HEK293 (cell line): ENCODE data around the gene LACC1.

ENCODE experiments used
- CTCF ChIA-PET: fragments of 350-600 bp; formaldehyde crosslinking; extraction: SDS; loops from one replicate; lab custom pipeline; 2021; ENCODE audit warnings: antibody characterized with exemption; lab: Yijun Ruan, JAX
- POLR2A ChIA-PET: fragments of 300-600 bp; formaldehyde crosslinking; extraction: SDS; loops from one replicate; lab custom pipeline; 2020; ENCODE audit warnings: antibody characterized with exemption, inconsistent platforms; lab: Yijun Ruan, JAX
- H3K27ac ChIP-seq: fragments of 200-500 bp; sonication (Bioruptor generic); 2 replicates; pipeline ENCODE4 v1.5.1; 2014; ENCODE audit warnings: low read depth, low read length, control low read depth, inconsistent platforms; ENCODE audit errors: extremely low read depth
- H3K36me3 ChIP-seq, 2 experiments: fragments of 200-500 bp in 1 of 2; sonication (Bioruptor generic) in 1 of 2; 1 replicate in 1 of 2; 2 replicates in 1 of 2; pipeline ENCODE4 v1.5.1; 2014 to 2017; ENCODE audit warnings: inconsistent platforms in 2 of 2, low read length in 2 of 2; ENCODE audit not compliant: control insufficient read depth in 2 of 2, insufficient read depth in 1 of 2
- H3K4me1 ChIP-seq: fragments of 200-500 bp; sonication (Bioruptor generic); 2 replicates; pipeline ENCODE4 v1.5.1; 2014; ENCODE audit warnings: mild to moderate bottlenecking, low read length, inconsistent platforms; ENCODE audit not compliant: control insufficient read depth, insufficient read depth
- H3K4me3 ChIP-seq: 2 replicates; pipeline ENCODE4 v1.5.1; 2011; ENCODE audit warnings: low read depth, mild to moderate bottlenecking, control low read depth, low read length, moderate library complexity
- H3K9me3 ChIP-seq: fragments of 200-500 bp; sonication (Bioruptor generic); 2 replicates; pipeline ENCODE4 v1.5.1; 2014; ENCODE audit warnings: low read depth, low read length, inconsistent platforms; ENCODE audit not compliant: control insufficient read depth, insufficient read depth
- HOXA7 ChIP-seq: sonication (generic); formaldehyde crosslinking; IDR thresholded peaks from 2 replicates; pipeline ENCODE4 v1.8.1; 2022; ENCODE audit warnings: missing genetic modification reagents, borderline replicate concordance
- HOXC10 ChIP-seq: sonication (generic); formaldehyde crosslinking; IDR thresholded peaks from 2 replicates; pipeline ENCODE4 v1.8.1; 2023; ENCODE audit warnings: mild to moderate bottlenecking, missing genetic modification reagents
- HOXD13 ChIP-seq: sonication (generic); formaldehyde crosslinking; IDR thresholded peaks from 2 replicates; pipeline ENCODE4 v1.8.0; 2022; ENCODE audit warnings: missing genetic modification reagents, borderline replicate concordance
- PRDM1 ChIP-seq: fragments of 450-650 bp; formaldehyde crosslinking; IDR thresholded peaks from 2 replicates; pipeline ENCODE4; 2016; ENCODE audit warnings: missing biosample characterization, missing genetic modification characterization
- PRDM6 ChIP-seq: fragments of 450-650 bp; formaldehyde crosslinking; IDR thresholded peaks from 2 replicates; pipeline ENCODE4 v1.5.1; 2017; ENCODE audit warnings: missing biosample characterization, missing genetic modification characterization
- ZFHX2 ChIP-seq: fragments of 450-650 bp; formaldehyde crosslinking; conservative IDR thresholded peaks from 2 replicates; pipeline ENCODE4 v1.5.1; 2016; ENCODE audit warnings: missing biosample characterization, missing genetic modification characterization
- ZNF112 ChIP-seq: fragments of 450-650 bp; formaldehyde crosslinking; IDR thresholded peaks from 2 replicates; pipeline ENCODE4 v1.5.0; 2017; ENCODE audit warnings: missing biosample characterization, missing genetic modification characterization
- ZNF155 ChIP-seq: fragments of 450-650 bp; formaldehyde crosslinking; IDR thresholded peaks from 2 replicates; pipeline ENCODE4 v1.5.1; 2016; ENCODE audit warnings: missing biosample characterization, missing genetic modification characterization
- ZNF184 ChIP-seq: fragments of 450-650 bp; IDR thresholded peaks from 2 replicates; pipeline ENCODE4 v1.5.1; 2018; ENCODE audit warnings: missing biosample characterization, mild to moderate bottlenecking, missing genetic modification characterization
- ZNF202 ChIP-seq: fragments of 450-650 bp; formaldehyde crosslinking; IDR thresholded peaks from 2 replicates; pipeline ENCODE4 v1.5.1; 2016; ENCODE audit warnings: missing biosample characterization, missing genetic modification characterization, borderline replicate concordance
- ZNF341 ChIP-seq: fragments of 450-650 bp; formaldehyde crosslinking; IDR thresholded peaks from 2 replicates; pipeline ENCODE4; 2016; ENCODE audit warnings: low read depth, missing biosample characterization, missing genetic modification characterization
- ZNF624 ChIP-seq: fragments of 450-650 bp; formaldehyde crosslinking; IDR thresholded peaks from 2 replicates; pipeline ENCODE4 v1.5.1; 2017; ENCODE audit warnings: missing biosample characterization, missing genetic modification characterization
- ZNF692 ChIP-seq: fragments of 450-650 bp; formaldehyde crosslinking; IDR thresholded peaks from 2 replicates; pipeline ENCODE4 v1.5.1; 2016; ENCODE audit warnings: missing biosample characterization, missing genetic modification characterization
- ZNF768 ChIP-seq: fragments of 450-650 bp; formaldehyde crosslinking; IDR thresholded peaks from 2 replicates; pipeline ENCODE4 v1.5.1; 2018; ENCODE audit warnings: missing biosample characterization, mild to moderate bottlenecking, missing genetic modification characterization
- ZNF792 ChIP-seq: fragments of 450-650 bp; formaldehyde crosslinking; IDR thresholded peaks from 2 replicates; pipeline ENCODE4 v1.5.1; 2016; ENCODE audit warnings: missing biosample characterization, missing genetic modification characterization
- ZSCAN23 ChIP-seq: fragments of 450-650 bp; formaldehyde crosslinking; IDR thresholded peaks from 2 replicates; pipeline ENCODE4 v1.5.1; 2016; ENCODE audit warnings: missing biosample characterization, missing genetic modification characterization
- ZSCAN4 ChIP-seq: fragments of 450-650 bp; formaldehyde crosslinking; IDR thresholded peaks from 2 replicates; pipeline ENCODE4 v1.5.1; 2017; ENCODE audit warnings: missing biosample characterization, missing genetic modification characterization
- TF ChIP-seq, protein P1 (sequence below): fragments of 450-650 bp; formaldehyde crosslinking; conservative IDR thresholded peaks from 2 replicates; pipeline ENCODE4 v1.5.1; 2016; ENCODE audit warnings: low read depth, missing biosample characterization, missing genetic modification characterization
- TF ChIP-seq, protein P2 (sequence below): fragments of 450-650 bp; formaldehyde crosslinking; IDR thresholded peaks from 2 replicates; pipeline ENCODE4 v1.5.1; 2017; ENCODE audit warnings: missing biosample characterization, missing genetic modification characterization
- TF ChIP-seq, protein P3 (sequence below): fragments of 450-650 bp; formaldehyde crosslinking; IDR thresholded peaks from 2 replicates; pipeline ENCODE4 v1.5.1; 2016; ENCODE audit warnings: missing biosample characterization, missing genetic modification characterization

The LACC1 gene

DNA sequence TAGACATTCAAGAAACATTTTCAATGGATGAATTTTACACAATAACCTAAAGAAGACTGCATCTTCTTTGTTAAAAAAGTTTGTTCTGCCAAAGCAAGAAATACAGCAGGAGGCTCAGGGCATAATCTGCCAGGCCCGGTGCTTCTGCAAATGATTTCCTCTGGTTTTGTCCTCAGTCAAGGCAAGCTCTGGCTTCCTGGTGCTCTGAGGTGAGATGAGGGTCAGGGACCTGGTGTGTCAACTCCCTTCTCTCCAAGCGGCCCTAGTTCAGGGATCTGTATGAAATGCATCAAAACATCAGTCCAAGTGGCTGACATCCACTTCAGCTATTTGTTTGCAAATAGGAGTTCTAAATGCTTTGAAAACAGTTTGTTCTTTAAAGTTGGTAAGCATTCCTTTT is 31.6 kb downstream of the LACC1 start:
- POLR2A ChIA-PET, result interaction anchor here (0.5 kb wide), 1 partner anchor 524 kb away, joined by 3 read pairs; no protein-coding TSS in a partner anchor
- H3K4me1 ChIP-seq, result no peaks in the 10 kb centered on the region
- no peak overlapping the region for H3K4me3 ChIP-seq
- H3K9me3 ChIP-seq, result no peaks in the 10 kb centered on the region
- no peak overlapping the region for H3K27ac ChIP-seq
- CTCF ChIA-PET, result interaction anchor here (0.9 kb wide), 1 partner anchor 528 kb away, joined by 3 read pairs; no protein-coding TSS in a partner anchor
- no peaks in the 10 kb centered on the region for H3K36me3 ChIP-seq
- TF ChIP-seq ZNF155 (tag by site-specific recombination) (no peak), ZSCAN23 (tag by site-specific recombination) (no peak), HOXC10 (CRISPR knock-in tag) (no peak), ZNF112 (tag by site-specific recombination) (no peak), ZNF184 (tag by site-specific recombination) (no peak), ZNF341 (tag by site-specific recombination) (no peak), ZNF202 (tag by site-specific recombination) (no peak), PRDM1 (tag by site-specific recombination) (no peak), ZNF792 (tag by site-specific recombination) (no peak), HOXD13 (no peak), ZNF624 (tag by site-specific recombination) (no peak), ZNF768 (no peak), ZSCAN4 (tag by site-specific recombination) (no peak), HOXA7 (CRISPR knock-in tag) (no peak), ZFHX2 (tag by site-specific recombination) (no peak)
- TF ChIP-seq, protein P1, sequence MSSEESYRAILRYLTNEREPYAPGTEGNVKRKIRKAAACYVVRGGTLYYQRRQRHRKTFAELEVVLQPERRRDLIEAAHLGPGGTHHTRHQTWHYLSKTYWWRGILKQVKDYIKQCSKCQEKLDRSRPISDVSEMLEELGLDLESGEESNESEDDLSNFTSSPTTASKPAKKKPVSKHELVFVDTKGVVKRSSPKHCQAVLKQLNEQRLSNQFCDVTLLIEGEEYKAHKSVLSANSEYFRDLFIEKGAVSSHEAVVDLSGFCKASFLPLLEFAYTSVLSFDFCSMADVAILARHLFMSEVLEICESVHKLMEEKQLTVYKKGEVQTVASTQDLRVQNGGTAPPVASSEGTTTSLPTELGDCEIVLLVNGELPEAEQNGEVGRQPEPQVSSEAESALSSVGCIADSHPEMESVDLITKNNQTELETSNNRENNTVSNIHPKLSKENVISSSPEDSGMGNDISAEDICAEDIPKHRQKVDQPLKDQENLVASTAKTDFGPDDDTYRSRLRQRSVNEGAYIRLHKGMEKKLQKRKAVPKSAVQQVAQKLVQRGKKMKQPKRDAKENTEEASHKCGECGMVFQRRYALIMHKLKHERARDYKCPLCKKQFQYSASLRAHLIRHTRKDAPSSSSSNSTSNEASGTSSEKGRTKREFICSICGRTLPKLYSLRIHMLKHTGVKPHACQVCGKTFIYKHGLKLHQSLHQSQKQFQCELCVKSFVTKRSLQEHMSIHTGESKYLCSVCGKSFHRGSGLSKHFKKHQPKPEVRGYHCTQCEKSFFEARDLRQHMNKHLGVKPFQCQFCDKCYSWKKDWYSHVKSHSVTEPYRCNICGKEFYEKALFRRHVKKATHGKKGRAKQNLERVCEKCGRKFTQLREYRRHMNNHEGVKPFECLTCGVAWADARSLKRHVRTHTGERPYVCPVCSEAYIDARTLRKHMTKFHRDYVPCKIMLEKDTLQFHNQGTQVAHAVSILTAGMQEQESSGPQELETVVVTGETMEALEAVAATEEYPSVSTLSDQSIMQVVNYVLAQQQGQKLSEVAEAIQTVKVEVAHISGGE (tag by site-specific recombination), result no peak
- TF ChIP-seq, protein P2, sequence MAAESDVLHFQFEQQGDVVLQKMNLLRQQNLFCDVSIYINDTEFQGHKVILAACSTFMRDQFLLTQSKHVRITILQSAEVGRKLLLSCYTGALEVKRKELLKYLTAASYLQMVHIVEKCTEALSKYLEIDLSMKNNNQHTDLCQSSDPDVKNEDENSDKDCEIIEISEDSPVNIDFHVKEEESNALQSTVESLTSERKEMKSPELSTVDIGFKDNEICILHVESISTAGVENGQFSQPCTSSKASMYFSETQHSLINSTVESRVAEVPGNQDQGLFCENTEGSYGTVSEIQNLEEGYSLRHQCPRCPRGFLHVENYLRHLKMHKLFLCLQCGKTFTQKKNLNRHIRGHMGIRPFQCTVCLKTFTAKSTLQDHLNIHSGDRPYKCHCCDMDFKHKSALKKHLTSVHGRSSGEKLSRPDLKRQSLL (tag by site-specific recombination), result no peak
- TF ChIP-seq, protein P3, sequence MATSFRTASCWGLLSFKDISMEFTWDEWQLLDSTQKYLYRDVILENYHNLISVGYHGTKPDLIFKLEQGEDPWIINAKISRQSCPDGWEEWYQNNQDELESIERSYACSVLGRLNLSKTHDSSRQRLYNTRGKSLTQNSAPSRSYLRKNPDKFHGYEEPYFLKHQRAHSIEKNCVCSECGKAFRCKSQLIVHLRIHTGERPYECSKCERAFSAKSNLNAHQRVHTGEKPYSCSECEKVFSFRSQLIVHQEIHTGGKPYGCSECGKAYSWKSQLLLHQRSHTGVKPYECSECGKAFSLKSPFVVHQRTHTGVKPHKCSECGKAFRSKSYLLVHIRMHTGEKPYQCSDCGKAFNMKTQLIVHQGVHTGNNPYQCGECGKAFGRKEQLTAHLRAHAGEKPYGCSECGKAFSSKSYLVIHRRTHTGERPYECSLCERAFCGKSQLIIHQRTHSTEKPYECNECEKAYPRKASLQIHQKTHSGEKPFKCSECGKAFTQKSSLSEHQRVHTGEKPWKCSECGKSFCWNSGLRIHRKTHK (tag by site-specific recombination), result no peak

DNA sequence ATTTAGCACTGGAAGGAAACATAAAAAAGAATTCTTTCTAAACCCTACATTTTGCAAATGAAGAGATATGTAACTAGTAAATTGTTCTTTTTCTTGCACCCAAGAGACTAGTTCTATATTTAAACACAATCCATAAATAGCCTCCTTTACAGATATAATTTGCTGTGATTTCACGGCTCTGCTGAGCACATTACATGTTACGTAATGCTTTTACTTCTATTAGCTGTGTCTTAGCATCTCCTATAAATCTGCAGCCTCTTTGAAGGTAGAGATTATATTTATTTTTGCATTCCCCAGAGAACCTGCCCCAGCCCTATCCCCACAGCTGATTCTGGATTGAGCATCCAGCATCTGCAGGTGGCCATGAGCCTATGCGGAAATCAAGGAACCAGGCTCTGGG is 32.2 kb downstream of the LACC1 start:
- Histone ChIP-seq H3K27ac (no peak overlapping the region), H3K4me3 (no peak overlapping the region), H3K9me3 (no peaks in the 10 kb centered on the region), H3K36me3 (no peaks in the 10 kb centered on the region), H3K4me1 (no peaks in the 10 kb centered on the region)
- no peak for TF ChIP-seq ZNF692 (tag by site-specific recombination)
- TF ChIP-seq, protein P3 (tag by site-specific recombination), result no peak
- TF ChIP-seq PRDM6 (tag by site-specific recombination), result 0 out of 2 replicates have a peak, but pooled peaks have one; percentile 12
- CTCF ChIA-PET, result interaction anchor here (0.9 kb wide), 1 partner anchor 527 kb away, joined by 3 read pairs; no protein-coding TSS in a partner anchor
- POLR2A ChIA-PET, result interaction anchor here (0.5 kb wide), 1 partner anchor 523 kb away, joined by 3 read pairs; no protein-coding TSS in a partner anchor
